ENCODE data around the gene DLEU7. TPM values are rescaled to one million over a fixed set of nuclear protein-coding genes. Genes with fewer than 3 reads are reported as not detected.

DLEU7 gene
- total and polyA plus RNA-seq, 3 donors from 2014 or later: 0.47 to 0.81 (median 0.71) TPM

- no peak overlapping the region for H3K4me3 ChIP-seq
- no peak for DNase-seq
- no peaks in the 10 kb centered on the region for H3K27me3 ChIP-seq
- no peaks in the 10 kb centered on the region for H3K9me3 ChIP-seq
- no peaks in the 10 kb centered on the region for H3K36me3 ChIP-seq (ENCODE audit: low read depth, missing control alignments)
- no peak for TF ChIP-seq POLR2A (IDR thresholded peaks at IDR 0.05)
- no peak for TF ChIP-seq CTCF (IDR thresholded peaks at IDR 0.05)
- intact Hi-C loops (cut with DNase I; ENCODE audit: low total_unique reads): no loop called here
- WGBS, 2 donors: 94 to 95% methylated on average over 1 of the region's 1 CpG
- no peaks in the 10 kb centered on the region for H3K4me1 ChIP-seq
- no peak overlapping the region for H3K27ac ChIP-seq
Measured at GRCh38 chr13:50864492-50864891, 21.0 kb upstream of the DLEU7 start.

GRCh38 chr13:50855681-50856080, 12.2 kb upstream of the DLEU7 start:
- H3K4me1 ChIP-seq: no peaks in the 10 kb centered on the region
- intact Hi-C loops (cut with DNase I; ENCODE audit: low total_unique reads): no loop called here
- no peak overlapping the region for H3K27ac ChIP-seq
- H3K4me3 ChIP-seq: no peak overlapping the region
- no peak for DNase-seq
- no peaks in the 10 kb centered on the region for H3K27me3 ChIP-seq
- H3K36me3 ChIP-seq (ENCODE audit: low read depth, missing control alignments): no peaks in the 10 kb centered on the region
- no peak for TF ChIP-seq CTCF (IDR thresholded peaks at IDR 0.05)
- TF ChIP-seq POLR2A (IDR thresholded peaks at IDR 0.05): no peak
- H3K9me3 ChIP-seq: no peaks in the 10 kb centered on the region
- WGBS, 2 donors: 88 to 89% methylated on average over 2 of the region's 2 CpGs

GRCh38 chr13:50850445-50850844, 7.0 kb upstream of the DLEU7 start:
- Histone ChIP-seq H3K4me1 (no peaks in the 10 kb centered on the region), H3K27me3 (no peaks in the 10 kb centered on the region)
- WGBS, 2 donors: 82 to 97% methylated on average over 2 of the region's 2 CpGs

GRCh38 chr13:50847501-50847900, 4.0 kb upstream of the DLEU7 start:
- Histone ChIP-seq H3K4me1 (peaks cover 8% of the 10 kb centered on the region), H3K9me3 (no peaks in the 10 kb centered on the region), H3K27me3 (no peaks in the 10 kb centered on the region), H3K4me3 (no peak overlapping the region), H3K36me3 (ENCODE audit: low read depth, missing control alignments) (no peaks in the 10 kb centered on the region), H3K27ac (no peak overlapping the region)
- intact Hi-C loops (cut with DNase I; ENCODE audit: low total_unique reads): no loop called here
- DNase-seq: no peak
- WGBS, 2 donors: 72 to 74% methylated on average over 5 of the region's 5 CpGs
- TF ChIP-seq CTCF (IDR thresholded peaks at IDR 0.05) (no peak), POLR2A (IDR thresholded peaks at IDR 0.05) (no peak)

More at GRCh38 chr13:50850445-50850844, 7.0 kb upstream of the DLEU7 start:
- H3K36me3 ChIP-seq (ENCODE audit: low read depth, missing control alignments): no peaks in the 10 kb centered on the region
- H3K4me3 ChIP-seq: no peak overlapping the region
- H3K9me3 ChIP-seq: no peaks in the 10 kb centered on the region
- no peak for DNase-seq
- intact Hi-C loops (cut with DNase I; ENCODE audit: low total_unique reads): no loop called here
- no peak for TF ChIP-seq CTCF (IDR thresholded peaks at IDR 0.05)
- TF ChIP-seq POLR2A (IDR thresholded peaks at IDR 0.05): no peak
- H3K27ac ChIP-seq: no peak overlapping the region

GRCh38 chr13:50846861-50847475, 3.5 kb upstream of the DLEU7 start:
- H3K27ac ChIP-seq: no peak overlapping the region
- intact Hi-C loops (cut with DNase I; ENCODE audit: low total_unique reads): no loop called here
- H3K36me3 ChIP-seq (ENCODE audit: low read depth, missing control alignments): no peaks in the 10 kb centered on the region
- DNase-seq: no peak
- 68 to 86% methylated on average over 5 of the region's 5 CpGs for WGBS, 2 donors
- H3K9me3 ChIP-seq: no peaks in the 10 kb centered on the region
- H3K27me3 ChIP-seq: no peaks in the 10 kb centered on the region
- H3K4me3 ChIP-seq: no peak overlapping the region
- H3K4me1 ChIP-seq: peaks cover 8% of the 10 kb centered on the region
- TF ChIP-seq CTCF (IDR thresholded peaks at IDR 0.05) (no peak), POLR2A (IDR thresholded peaks at IDR 0.05) (no peak)

All from testis (tissue), 3 donors.